GM21390 (cell line): ENCODE results near the gene TEX28.
"Not testable (repeated sequence)": the region's sequence is repeated elsewhere in the genome, so short reads cannot be mapped to it uniquely, and the experiment has no call there.

ENCODE experiments used
- ATAC-seq: cut with Tn5 transposase; IDR thresholded peaks from one replicate; pipeline ENCODE4 v1.9.1; 2021; ENCODE audit not compliant: unreplicated experiment

The TEX28 gene

DNA sequence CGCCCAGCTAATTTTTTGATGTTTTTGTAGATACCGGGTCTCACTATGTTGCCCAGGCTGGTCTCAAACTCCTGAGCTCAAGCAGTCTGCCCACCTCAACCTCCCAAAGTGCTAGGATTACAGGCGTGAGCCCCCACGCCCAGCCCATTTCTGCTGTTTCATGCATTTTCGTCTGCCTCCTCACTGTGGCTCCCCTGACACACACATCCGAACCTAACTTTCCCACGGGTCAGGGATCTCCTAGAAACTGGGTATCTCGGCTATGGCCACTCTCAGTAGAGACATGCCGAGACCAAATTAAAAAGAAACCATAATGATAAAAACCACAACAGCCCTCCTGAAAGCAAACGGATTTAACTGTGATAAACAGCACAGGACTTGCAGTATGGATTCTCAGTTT, 46.8 kb downstream of the TEX28 start:
- ATAC-seq = not testable (repeated sequence)

DNA sequence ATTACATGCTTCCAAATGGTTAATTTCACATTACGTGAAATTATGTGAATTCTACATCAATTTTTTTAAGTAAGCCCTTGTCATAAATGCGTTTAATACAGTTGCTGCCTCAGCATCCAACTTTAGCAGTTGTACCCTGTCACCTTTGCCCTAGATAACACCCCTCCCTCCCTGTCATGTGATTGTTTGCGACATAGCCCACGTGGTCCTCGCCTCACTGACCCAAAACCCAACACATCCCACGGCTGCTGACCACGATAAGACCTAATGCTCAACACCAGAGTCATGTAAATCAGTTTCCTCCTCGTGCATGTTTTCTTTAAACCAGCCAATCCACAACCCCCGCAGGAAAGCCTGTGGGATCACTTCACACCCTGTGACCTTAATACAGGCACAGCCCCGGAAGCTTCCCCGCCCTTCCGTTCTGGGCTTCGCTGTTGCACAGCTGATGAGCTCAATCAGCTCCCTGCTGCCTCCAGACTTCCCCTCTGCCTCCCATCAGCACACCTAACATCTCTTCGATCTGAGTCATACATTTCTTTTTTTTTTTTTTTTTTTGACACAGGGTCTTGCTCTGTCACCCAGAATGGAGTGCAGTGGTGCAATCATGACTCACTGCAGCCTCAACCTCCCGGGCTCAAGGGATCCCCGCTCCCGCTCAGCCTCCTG, 47.4 kb downstream of the TEX28 start:
- ATAC-seq = peak; percentile 69

- not testable (repeated sequence) for ATAC-seq
Observed at GRCh38 chrX:154239982-154240503, 54.9 kb downstream of the TEX28 start.

DNA sequence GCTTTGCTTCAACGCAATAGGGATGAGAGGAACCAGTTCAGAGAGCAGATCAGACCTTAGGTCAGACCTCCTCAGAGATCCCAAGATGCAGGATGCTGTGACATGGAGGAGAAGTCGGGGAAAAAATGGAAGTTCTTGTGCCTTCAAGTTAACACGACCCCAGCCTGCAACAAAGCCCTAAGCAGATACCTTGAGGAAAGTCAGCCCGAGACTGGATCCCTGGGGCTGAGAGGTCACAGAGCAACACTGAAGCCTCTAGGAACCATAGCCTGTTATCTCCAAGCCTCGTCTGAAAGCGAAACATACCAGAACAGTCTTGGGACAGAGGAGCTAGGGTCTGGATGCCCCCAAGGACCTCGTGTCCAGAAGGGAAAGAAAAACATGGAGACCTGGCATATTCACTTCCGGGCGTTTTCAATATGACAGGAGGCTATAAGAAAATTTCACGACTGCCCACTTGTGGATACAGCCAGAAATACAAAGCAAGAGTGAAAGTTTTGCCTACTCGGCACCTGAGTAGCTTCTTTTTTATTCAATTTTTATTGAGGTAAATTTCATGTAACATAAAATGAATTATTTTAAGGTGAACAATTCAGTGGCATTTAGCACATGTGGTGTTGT, 55.9 kb downstream of the TEX28 start:
- not testable (repeated sequence) for ATAC-seq

DNA sequence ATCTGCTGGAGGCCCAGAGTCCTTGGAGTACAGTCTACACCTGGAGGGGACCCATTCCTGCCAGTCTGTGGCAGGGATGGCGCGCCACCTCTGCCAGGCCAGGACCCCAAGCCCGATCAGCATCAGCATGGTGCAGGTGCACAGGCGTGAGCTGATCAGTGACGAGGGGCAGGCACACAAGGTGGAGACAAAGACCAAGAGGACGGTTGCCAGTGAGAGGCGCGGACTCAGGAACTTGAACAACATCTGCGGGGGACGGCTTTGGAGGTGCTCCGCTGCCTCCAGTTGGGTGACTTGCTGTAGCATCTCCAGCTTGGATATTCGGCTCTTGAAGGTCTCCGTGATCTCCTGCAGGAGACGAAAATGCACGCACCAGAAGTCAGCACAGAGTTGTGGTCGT, 61.3 kb downstream of the TEX28 start:
- not testable (repeated sequence) for ATAC-seq

DNA sequence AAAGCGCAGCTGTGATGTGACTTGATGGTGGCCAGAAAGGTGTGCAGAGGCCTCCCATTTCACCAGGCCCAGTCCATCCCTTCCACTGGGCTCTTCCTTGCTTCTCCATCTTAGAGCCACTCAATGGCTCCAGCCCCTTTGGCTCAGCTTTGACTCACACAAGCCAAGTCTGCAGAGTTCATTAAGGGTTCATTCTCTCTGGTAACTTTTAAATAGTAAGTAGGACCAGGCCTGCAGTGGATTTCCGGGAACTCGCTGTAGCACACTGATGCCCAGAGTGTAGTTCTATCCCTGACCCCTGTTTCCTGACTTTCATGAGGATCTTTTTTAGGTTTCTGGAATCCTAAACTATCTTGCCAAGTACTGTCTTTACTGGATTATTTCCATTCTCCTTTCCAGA, 63.5 kb downstream of the TEX28 start:
- ATAC-seq = not testable (repeated sequence)

DNA sequence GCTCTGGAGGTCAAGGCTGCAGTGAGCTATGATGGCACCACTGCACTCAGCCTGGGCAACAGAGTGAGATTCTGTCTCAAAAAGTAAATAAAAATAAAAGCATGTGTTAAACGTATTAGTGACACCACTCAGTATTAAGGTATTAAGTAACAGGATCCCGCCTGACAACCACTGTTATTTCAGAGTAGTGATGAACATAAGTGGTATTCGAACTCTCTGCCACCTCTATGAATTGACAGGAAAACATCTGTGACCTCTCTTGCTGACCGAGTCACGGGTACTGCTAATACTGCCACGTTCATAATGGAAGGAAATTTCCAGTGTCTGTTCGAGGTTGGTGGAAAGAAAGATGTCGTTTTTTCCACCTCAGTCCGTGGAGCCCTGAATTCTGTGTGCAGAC, 68.2 kb downstream of the TEX28 start:
- not testable (repeated sequence) for ATAC-seq

DNA sequence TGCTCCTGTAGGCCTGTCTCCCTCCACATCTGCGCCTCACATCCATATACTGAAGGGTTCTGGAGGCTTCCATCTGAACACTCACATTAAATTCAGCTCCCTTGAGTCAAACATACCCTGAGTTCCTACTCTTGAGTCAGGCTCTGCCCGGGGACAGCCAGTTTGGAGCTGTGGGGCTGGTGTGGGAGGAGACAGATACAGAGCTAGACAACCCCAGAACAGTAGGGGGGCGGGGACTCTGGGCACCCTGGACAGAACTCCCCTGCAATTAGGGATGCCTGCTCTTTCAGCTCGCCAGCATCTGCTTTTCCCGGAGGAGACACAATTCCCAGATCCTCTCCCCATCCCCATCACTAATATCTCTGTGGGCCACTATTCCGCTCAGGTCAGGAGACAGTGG, 69.6 kb downstream of the TEX28 start:
- not testable (repeated sequence) for ATAC-seq
